Activated T-cell treated with anti-CD3 and anti-CD28 coated beads, Interleukin-2, amount 50 U/mL, for 48 hours (primary cell): ENCODE measurements around the gene KRT6C.
"Not testable (repeated sequence)": the region's sequence is repeated elsewhere in the genome, so short reads cannot be mapped to it uniquely, and the experiment has no call there.

Source experiments
- DNase-seq, 2 experiments: peaks; one replicate each; pipeline ENCODE4 v3.0.0-alpha.2; 2020

KRT6C gene

DNA sequence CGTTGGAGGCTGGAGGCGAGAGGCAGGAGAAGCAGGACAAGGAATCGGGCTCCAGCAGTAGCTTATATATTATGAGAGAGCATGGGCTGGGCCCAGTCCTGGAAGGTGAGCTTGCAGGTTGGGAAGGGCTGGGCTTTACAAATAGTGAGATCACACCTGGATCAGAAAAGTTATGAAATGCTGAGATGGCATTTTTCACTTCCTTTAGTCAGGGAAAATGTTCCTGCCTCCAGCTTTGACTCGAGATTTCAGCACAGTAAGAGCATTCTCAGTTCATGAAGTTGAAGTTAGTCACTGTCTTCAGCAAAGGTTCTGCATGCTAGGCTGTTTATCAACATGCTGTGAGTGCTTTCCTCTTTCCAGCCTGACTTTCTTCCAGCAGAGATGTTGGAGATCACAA lies at the start of gene KRT6C:
Gene KRT6C (minus strand): TSS at position 38 of the 400 bp plus-strand sequence. CDS start 68 bp downstream, outside the sequence.
- no peak for DNase-seq

DNA sequence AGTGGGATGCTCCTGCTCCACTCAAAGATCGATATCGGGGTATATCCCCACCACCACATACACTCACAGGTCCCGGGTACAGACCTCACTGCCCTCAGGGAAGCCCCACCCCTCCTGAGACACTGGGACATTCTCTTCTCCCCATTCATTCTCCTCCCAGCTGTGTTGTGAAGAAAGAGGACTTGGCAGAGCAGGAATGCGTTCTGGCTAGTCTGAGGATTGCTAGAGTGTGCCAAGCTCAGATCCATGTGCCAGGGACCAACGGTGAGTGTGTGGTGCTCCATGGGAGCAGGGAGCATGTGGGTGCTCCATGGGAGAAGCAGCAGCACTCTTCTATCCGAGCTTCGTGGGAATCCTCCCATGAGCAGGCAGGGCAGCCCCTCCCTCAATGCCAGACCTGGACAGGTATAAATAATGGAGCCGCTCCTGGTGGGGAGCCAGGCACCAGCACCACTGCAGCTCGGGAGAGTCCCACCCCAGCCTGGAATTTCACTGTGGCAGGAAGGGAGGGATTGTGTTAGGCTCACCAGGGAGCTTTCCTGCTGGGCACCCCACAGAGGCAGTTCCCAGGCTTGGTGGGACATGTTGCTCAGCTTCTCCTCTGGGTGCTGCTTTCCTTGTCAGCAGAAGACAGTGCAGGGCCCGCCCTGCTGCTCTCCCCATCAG lies 48.9 kb upstream of the KRT6C start:
- DNase-seq: no peak

- DNase-seq: peak in 1 of 2 experiments; percentile 4
Observed at GRCh38 chr12:52521568-52522266, 48.1 kb upstream of the KRT6C start.

DNA sequence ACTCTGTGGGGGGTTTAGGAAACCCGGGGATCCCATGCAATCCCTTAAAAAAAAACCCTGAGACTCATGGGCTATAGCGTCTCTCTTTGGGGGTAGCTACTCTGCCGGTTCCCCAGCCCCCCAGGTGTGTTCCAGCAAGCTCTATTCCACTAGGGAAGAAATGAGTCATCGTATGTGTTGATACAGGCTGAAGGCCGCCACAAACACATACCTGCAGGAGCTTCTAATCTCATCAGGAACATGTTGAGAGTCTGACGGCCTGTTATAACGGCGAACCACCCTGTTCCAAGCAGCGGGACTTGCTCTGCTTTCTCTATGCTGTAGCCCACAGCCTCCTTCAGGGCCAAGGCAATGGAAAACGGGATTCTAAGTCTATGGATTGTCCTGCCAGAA lies 47.6 kb upstream of the KRT6C start:
- DNase-seq: peak in 1 of 2 experiments; percentile 11

DNA sequence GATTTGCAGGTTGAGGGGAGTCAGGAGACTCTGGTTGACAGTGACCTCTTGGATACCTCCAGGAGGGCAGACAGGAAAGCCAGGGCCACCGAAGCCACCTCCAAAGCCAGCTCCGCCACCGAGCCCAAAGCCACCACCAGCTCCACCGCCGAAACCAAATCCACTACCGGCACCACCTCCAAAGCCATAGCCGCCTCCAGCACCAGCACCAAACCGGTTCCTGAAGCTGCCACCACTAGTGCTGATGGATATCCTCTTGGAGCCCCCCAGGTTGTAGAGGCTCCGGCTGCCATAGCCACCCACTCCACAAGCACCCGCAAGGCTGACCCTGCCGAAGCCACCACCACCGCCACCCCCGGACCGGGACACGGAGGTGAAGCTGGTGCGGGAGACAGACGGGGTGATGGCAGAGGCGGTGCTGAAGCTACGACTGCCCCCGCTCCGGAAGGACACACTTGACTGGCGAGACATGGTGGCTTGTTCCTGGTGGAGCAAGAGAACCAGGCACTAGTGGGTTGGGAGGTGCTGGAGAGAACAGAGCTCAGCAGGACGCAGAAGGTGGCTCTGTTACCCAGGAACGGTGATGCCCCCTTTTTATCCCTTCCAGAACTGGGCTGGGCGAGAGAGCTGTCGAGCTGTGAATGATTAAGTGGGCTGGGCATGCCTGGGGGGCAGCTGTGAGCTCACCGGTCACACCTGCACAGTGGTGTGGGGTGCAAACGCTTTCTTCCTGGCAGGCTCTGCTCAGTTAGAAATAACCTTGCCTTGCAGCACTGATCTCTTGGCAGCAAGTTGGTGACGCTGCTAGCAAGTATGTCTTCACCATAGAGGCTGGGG lies 46.4 kb upstream of the KRT6C start, which contains the start of gene KRT5:
Gene KRT5 (minus strand): TSS at position 569 of the 837 bp plus-strand sequence. CDS start 98 bp downstream, at position 471.
- no peak for DNase-seq

DNA sequence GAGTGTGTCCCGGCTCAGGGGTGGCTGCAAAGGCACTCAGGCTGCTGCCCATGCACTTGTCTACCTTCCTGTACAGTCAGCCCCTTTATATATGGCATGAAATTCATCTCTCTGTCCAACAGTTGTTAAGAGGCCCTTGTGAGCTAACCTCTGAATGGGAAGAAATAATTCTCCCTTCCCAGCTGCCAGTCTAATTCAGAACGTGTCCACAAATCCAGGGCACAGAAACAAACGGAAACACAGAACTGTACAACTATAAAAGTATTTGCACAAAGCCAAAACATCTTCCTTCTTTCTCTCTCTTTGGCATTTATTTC lies 45.7 kb upstream of the KRT6C start:
- peak in 1 of 2 experiments; percentile 11 for DNase-seq

- no peak for DNase-seq
Observed at GRCh38 chr12:52518574-52519386, 45.2 kb upstream of the KRT6C start.

- no peak for DNase-seq
Observed at GRCh38 chr12:52517888-52518287, 44.3 kb upstream of the KRT6C start.

- no peak for DNase-seq
Observed at GRCh38 chr12:52517005-52517835, 43.6 kb upstream of the KRT6C start.

DNA sequence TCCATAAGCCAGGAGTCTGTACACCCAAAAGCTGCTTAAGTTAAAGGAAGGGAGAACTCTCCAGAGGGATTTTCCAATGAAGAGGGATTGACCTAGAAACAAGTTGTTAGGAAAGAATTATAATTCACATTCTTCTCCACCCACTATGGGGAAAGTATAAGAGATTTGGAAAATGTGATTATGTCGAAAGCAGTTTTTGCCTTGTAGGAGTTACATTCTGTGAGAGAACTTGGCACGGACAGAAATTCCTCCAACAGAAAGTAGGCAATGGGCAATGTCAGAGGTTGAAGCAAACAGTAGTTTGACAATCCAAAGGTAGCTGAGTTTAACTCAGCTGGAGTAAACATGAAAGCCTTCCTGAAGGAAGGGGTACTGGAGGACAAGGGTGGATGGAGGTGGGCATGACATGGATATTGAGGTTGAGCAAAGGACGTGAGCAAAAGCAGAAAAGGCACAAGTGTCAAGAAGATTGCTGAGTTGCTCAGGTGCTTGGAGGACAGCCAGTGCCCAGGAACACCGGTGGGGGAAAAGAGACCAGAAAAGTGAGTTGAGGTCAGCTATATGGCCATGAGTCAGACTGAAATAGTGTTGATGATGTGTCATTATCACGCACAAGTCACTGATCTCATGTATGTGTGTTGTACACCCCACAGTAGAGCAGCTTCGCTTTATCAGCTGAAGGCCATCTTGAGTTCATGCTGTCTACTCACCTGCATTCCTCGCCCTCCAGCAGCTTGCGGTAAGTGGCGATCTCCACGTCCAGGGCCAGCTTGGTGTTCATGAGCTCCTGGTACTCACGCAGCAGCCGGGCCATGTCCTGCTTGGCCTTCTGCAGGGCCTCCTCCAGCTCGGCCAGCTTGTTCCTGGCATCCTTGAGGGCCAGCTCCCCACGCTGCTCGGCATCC lies 42.6 kb upstream of the KRT6C start:
- DNase-seq: no peak

DNA sequence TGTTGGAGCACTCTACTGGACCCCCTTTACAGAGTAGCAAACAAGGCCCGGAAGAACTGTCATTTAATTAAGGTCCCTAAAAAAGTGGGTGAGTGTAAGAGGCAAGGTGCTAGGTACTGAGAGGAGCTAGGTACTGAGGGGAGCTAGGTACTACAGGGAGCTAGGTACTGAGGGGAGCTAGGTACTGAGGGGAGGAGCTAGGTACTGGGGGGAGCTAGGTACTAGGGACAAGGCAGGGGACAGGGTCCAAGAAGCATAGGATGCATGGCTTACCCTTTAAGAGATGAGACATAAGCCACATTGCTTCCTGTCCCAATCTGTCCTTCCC lies 41.7 kb upstream of the KRT6C start:
- DNase-seq: no peak

DNA sequence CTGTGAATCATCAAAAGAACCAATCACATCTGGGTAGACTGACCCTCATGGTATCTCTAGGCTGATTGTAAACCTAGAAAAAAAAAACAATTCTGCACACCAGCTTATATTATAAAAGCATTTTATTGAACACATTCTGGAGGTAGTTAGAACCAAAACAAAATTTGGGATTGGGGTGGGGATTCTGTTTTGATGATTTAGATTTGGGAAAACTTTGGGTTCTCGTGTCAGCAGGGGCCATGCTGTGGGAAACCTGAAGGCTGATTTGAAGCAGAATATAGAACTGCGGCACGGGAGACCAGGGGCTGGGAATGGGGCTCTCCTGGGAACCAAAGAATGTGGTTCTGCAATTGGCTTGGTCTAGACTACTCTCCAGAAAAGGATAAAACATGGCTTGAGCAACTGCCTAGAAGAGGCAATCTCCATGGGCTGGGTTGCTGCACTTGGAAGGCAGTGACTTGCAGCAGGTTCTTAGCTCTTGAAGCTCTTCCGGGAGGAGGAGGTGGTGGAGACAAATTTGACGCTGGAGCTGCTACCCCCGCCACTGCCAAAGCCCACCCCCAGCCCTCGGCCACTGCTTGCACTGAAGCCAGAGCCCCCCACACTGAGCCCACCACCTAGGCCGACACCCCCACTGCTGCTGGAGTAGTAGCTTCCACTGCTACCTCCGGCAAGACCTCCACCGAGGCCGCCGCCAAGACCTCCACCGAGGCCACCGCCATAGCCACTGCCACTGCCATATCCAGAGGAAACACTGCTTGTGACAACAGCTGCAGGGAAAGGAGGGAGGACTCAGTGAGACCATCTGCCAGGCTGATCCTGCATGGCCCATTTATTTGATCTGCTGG lies 41.1 kb upstream of the KRT6C start:
- DNase-seq: no peak

- no peak for DNase-seq
Observed at GRCh38 chr12:52513736-52514135, 40.1 kb upstream of the KRT6C start.

GRCh38 chr12:52508211-52508610 lies 34.6 kb upstream of the KRT6C start:
- no peak for DNase-seq

GRCh38 chr12:52506858-52507715 lies 33.5 kb upstream of the KRT6C start:
- DNase-seq: no peak

DNA sequence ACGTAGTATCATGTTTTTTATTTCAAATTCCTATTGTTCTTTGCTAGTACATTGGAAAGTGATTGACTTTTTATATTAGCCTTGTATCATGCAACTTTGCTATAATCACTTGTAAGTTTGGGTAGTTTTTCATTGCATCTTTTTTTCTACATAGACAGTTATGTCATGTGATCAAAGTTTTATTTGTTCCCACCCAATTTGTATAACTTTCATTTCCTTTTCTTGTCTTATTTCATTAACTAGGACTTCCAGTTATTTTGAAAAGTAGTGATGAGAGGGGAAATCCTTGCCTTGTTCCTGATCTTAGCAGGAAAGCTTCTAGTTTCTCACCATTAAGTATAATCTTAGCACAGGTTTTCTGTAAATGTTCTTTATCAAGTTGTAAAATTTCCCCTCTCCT lies 29.3 kb upstream of the KRT6C start:
- no peak for DNase-seq

GRCh38 chr12:52501490-52501889 lies 27.9 kb upstream of the KRT6C start:
- no peak for DNase-seq

DNA sequence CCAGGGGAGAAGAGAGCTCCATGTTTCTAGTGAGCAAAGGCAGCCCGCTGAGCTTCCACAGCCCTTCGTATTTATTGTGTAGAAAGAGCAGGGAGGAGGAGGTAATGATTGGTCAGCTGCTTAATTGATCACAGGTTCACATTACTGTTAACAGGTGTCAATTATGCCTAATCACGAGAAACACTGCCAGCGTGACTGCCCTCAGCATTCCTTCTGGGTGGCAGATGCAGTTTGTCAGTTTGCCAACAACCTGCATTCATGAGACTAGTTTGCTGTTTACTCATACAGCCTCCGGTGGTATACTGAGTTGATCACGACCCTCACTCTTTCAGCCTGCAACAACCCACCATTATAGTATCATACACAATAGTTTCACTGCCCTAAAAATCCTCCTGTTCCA lies 27.0 kb upstream of the KRT6C start:
- not testable (repeated sequence) for DNase-seq
